ENCODE results near the gene FABP6. TPM values are rescaled to one million over a fixed set of nuclear protein-coding genes. Genes with fewer than 3 reads are reported as not detected.
A peak's percentile ranks its signal among the peaks of the same experiment; 100 is the strongest.

Gene FABP6
- total and polyA plus RNA-seq, 2 experiments from 2014 or later, result 7.2 to 55.7 TPM

GRCh38 chr5:160260881-160261815 is 31.8 kb downstream of the FABP6 start:
- H3K9me3 ChIP-seq (ENCODE audit: low read depth), result no peaks in the 10 kb centered on the region
- peak; percentile 87 for DNase-seq (ENCODE audit: low spot score)
- peaks cover 34% of the 10 kb centered on the region for H3K4me1 ChIP-seq (ENCODE audit: insufficient read depth)
- TF ChIP-seq EZH2 (IDR thresholded peaks at IDR 0.05; ENCODE audit: borderline replicate concordance), result no peak
- no peak for TF ChIP-seq EZH2phosphoT487 (IDR thresholded peaks at IDR 0.05; ENCODE audit: low read depth, severe bottlenecking, unreplicated experiment)
- TF ChIP-seq CTCF (IDR thresholded peaks at IDR 0.05; ENCODE audit: poor library complexity), result no peak
- H3K4me2 ChIP-seq, result peak overlapping the region; percentile 64
- peaks cover 11% of the 10 kb centered on the region for H3K79me2 ChIP-seq
- 46% methylated on average over 22 of the region's 22 CpGs for WGBS (ENCODE audit: low lambda C conversion rate, missing lambda C conversion rate)
- no peak overlapping the region for H2AFZ ChIP-seq
- H3K9me2 ChIP-seq (replicated peaks; ENCODE audit: insufficient read depth), result no peaks in the 10 kb centered on the region
- H3K36me3 ChIP-seq (replicated peaks; ENCODE audit: insufficient read depth, low read depth), result no peaks in the 10 kb centered on the region
- H3K4me3 ChIP-seq, result no peak overlapping the region
- H3K27me3 ChIP-seq, result no peaks in the 10 kb centered on the region
- H3K27ac ChIP-seq, result peak overlapping the region; percentile 97
- no peaks in the 10 kb centered on the region for H4K20me1 ChIP-seq (ENCODE audit: insufficient read depth, poor library complexity, severe bottlenecking)

GRCh38 chr5:160262151-160263074 is 33.1 kb downstream of the FABP6 start:
- Histone ChIP-seq H3K4me1 (ENCODE audit: insufficient read depth) (peaks cover 34% of the 10 kb centered on the region), H3K36me3 (replicated peaks; ENCODE audit: insufficient read depth, low read depth) (no peaks in the 10 kb centered on the region), H3K9me3 (ENCODE audit: low read depth) (no peaks in the 10 kb centered on the region), H3K27me3 (no peaks in the 10 kb centered on the region), H3K4me3 (no peak overlapping the region), H3K9me2 (replicated peaks; ENCODE audit: insufficient read depth) (no peaks in the 10 kb centered on the region), H3K27ac (peak overlapping the region; percentile 97), H3K79me2 (peaks cover 11% of the 10 kb centered on the region), H2AFZ (no peak overlapping the region), H4K20me1 (ENCODE audit: insufficient read depth, poor library complexity, severe bottlenecking) (no peaks in the 10 kb centered on the region), H3K4me2 (peak overlapping the region; percentile 64)
- 48% methylated on average over 16 of the region's 16 CpGs for whole genome bisulfite sequencing (ENCODE audit: low lambda C conversion rate, missing lambda C conversion rate)
- DNase-seq (ENCODE audit: low spot score), result peak; percentile 63
- TF ChIP-seq EZH2phosphoT487 (IDR thresholded peaks at IDR 0.05; ENCODE audit: low read depth, severe bottlenecking, unreplicated experiment) (no peak), EZH2 (IDR thresholded peaks at IDR 0.05; ENCODE audit: borderline replicate concordance) (no peak), CTCF (IDR thresholded peaks at IDR 0.05; ENCODE audit: poor library complexity) (no peak)

DNA sequence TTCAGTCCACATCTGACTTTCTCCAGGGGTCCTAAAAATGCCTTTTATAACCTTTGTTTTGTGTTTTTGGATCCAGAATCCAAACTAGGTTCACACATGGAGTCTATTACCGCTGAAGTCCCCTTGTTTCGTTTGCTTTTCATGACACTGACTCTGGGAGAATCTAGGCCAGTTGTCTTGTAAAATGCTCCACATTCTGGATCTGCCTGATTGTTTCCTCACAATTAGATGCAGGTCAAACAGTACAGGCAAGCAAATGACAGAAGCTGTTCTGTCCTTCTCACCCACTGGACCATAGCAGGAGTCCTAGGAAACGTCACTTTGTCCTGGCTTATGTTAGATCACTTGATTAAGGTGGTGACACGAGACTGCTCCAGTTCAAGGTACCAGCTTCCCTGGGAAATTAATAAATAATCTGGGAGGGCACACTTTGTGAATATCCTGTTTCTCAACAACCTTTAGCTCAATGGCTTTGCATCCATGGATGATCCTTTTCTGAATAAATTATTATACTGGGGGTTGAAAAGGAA is 34.1 kb downstream of the FABP6 start:
- TF ChIP-seq EZH2 (IDR thresholded peaks at IDR 0.05; ENCODE audit: borderline replicate concordance) (no peak), EZH2phosphoT487 (IDR thresholded peaks at IDR 0.05; ENCODE audit: low read depth, severe bottlenecking, unreplicated experiment) (no peak), CTCF (IDR thresholded peaks at IDR 0.05; ENCODE audit: poor library complexity) (no peak)
- 62% methylated on average over 4 of the region's 4 CpGs for WGBS (ENCODE audit: low lambda C conversion rate, missing lambda C conversion rate)
- H3K27ac ChIP-seq, result peak overlapping the region; percentile 97

More for the DNA sequence above, 34.1 kb downstream of the FABP6 start:
- Histone ChIP-seq H3K9me2 (replicated peaks; ENCODE audit: insufficient read depth) (no peaks in the 10 kb centered on the region), H4K20me1 (ENCODE audit: insufficient read depth, poor library complexity, severe bottlenecking) (no peaks in the 10 kb centered on the region), H3K79me2 (peaks cover 11% of the 10 kb centered on the region), H2AFZ (no peak overlapping the region), H3K36me3 (replicated peaks; ENCODE audit: insufficient read depth, low read depth) (no peaks in the 10 kb centered on the region), H3K4me3 (no peak overlapping the region), H3K9me3 (ENCODE audit: low read depth) (no peaks in the 10 kb centered on the region), H3K4me1 (ENCODE audit: insufficient read depth) (peaks cover 34% of the 10 kb centered on the region), H3K4me2 (peak overlapping the region; percentile 64), H3K27me3 (no peaks in the 10 kb centered on the region)
- DNase-seq (ENCODE audit: low spot score), result no peak
